Umbilical cord (tissue), 2 donors: ENCODE data around the gene SNORC. TPM values are rescaled to one million over a fixed set of nuclear protein-coding genes. Genes with fewer than 3 reads are reported as not detected.

Experiments
- DNase-seq: peaks from one replicate; pipeline ENCODE4 v3.0.0-alpha.2; 2015; ENCODE audit warnings: low spot score
- total RNA-seq: library from RNA; depleted of rRNA; stranded (reverse); fragments of >200 nt; gene quantifications from one replicate; pipeline ENCODE4 v1.2.3, GENCODE V29; 2014; ENCODE audit warnings: low replicate concordance; ENCODE audit not compliant: insufficient read depth

SNORC gene
- total RNA-seq, 1 donor from 2014 or later: 0.24 TPM

DNA sequence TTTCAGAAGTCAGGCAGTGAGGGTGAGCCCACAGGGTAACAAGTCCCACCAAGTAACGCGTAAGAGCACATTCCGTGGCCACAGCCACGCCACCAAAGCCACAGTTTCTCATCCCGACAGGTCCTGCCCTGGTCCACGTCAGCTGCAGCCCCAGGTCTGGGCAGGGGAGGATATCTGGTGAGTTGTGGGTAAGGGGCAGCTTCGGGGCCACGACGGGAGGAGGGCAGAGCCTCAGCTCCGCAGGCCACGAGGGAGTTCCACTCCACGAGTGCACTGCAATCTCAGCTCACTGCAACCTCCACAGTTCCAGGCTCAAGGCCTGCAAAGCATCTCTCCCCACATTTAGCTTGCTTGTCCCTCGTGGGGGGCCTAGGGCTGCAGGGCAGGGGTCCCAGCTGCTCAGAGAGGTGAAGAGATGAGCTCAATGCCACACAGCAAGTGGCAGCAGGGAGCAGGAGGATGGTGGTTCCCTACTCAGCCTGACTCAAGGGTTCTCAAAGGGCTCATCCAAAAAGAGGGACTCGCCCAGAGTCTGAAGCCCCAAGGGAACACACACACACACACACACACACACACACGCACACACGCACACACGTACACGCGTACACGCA, 12.5 kb downstream of the SNORC start:
- no peak for DNase-seq

DNA sequence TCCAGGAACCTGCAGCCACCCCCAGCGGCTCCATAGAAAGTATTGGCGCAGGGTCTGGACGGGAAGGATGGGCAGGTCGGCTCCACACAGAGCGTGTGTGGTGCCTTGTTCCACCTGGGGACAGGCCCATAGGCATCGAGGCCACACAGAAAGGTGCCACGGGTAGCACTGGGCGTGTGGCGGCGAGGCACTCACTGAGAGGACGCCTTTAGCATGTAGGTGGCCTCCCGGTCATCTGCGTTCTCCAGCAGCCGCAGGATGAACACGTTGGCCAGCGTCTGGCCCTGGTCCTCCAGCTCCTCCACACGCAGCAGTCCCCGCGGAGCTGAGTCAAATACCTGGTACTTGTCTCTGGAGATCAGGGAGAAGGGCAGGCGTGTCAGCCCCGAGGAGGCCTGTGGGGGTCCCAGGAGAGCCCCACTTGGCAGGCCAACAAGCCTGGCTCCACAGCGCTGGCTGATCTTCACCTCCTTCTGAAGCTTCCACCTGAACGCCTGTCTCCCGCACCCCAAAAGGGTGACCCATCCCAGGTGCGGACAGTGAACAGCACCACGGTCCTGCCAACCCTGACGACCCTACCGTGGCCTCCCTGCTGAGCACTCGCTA, 13.2 kb downstream of the SNORC start:
- no peak for DNase-seq

DNA sequence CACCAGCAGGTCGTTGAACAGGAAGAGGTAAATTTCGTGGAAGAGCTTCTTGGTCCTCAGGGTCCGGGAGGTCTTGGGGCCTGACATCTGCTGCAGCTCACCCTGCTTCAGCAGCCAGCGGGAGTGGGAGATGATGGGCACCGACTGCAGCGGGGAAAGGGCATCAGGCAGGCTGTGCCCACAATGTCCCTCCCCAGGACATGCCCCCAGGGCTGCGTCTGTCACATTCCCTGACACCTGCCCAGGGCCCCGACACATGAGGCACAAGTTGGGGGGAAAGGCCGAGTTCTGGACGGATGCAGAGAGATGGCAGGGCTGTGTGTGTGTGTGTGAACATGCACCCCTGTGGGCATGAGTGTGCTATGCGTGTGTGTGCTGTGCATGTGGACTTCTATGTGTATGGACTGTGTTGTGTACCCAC, 13.9 kb downstream of the SNORC start:
- no peak for DNase-seq

DNA sequence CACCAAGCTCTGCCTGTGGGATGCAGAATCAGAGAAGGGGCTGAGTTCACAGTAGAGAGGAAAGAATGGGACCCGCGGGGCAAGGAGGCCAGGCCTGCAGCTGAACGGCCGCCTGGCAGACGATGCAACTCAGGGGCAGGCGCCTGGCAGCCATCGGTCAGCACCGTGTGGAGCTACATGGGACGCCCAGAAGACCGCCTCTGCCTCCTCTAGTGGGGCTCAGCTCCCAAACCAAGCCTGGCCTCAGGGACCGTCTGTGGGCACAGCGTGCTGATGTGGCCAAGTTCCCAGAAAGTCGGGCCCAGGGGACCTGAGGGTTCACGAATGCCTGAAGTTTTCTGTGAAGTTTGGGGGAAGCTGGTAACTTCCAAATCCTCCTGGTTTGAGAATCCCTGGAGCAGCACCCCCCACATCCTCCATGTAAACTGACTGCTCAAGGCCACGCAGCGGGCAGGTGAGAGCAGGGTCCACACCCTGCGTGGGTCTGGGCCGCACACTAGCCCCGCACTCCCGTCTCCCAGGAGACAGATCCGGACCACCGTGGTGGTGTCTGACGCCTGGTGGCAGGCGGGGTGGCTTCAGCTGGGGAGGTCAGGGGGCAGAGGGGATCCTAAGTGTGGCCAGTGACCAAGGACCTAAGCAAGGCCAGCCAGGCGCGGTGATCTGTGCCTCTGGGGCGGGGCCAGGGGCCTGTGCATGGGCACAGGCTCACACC, 14.6 kb downstream of the SNORC start:
- no peak for DNase-seq

DNA sequence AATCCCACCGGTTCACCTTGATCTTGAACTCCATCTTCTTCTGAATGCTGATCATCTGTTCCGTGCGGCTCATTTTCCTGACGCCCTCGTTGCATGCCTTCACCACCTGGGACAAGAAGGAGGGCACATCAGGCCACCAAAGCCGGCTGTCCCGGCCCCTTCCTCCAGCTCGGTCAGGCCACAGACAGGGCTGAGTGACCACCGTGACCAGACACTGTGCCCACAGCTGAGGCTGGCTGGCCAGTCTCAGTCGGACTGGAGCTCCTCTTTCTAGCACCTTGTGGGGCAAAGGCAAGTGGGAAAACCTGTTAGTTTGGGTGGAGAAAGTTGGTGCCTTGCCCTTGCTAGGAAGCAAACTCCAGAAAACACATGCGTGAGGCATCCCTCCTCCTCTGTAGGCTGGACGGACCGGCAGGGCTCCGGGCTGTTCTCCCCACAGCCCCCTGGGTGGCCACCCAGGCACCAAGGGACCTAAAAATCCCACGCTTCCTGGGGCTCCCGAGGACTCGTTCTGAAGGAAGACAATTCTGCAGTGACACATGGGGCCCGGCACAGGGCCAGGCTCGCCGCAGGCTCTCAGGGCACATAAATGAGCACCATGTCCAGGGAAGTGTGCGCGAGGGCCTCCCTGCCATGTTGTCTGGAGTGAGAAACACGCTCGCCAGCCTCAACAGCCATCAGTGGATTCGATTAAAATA, 15.3 kb downstream of the SNORC start:
- DNase-seq: no peak

DNA sequence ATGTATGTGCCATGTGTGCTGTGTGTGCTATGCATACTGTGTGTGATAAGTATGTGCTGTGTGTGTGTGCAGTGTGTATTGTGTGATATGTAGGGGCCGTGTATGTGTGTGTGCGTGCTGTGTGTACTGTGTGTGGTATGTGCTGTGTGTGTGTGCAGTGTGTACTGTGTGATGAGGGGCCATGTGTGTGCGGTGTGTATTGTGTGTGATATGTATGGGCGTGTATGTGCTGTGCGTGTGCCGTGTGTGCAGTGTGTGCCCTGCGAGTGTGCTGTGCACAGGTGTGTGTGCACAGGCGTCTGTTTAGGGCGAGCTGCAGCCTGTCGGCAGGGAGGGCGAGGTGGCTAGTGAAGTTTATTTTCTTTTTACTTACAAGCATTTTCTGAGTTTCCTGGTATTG, 16.1 kb downstream of the SNORC start:
- no peak for DNase-seq

DNA sequence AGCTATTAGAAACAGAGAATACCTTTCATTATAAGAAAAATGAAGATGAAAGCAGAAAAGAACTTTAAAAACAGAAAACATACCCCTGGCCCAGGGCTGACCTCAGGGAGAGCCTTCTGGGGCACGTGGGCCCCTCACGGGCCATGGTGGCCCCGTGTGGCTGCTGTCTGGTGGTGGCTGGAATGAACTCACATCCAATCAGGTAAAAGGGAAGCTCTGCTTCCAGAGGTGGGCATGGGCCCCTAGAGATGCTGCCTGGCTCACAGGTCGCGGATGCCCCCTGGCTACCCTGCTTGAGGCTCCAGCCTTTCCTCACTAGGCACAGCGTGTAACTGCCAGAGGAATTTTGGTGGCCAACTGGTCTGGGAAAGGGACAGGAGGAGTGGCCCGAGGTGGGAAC, 16.6 kb downstream of the SNORC start:
- DNase-seq: no peak

DNA sequence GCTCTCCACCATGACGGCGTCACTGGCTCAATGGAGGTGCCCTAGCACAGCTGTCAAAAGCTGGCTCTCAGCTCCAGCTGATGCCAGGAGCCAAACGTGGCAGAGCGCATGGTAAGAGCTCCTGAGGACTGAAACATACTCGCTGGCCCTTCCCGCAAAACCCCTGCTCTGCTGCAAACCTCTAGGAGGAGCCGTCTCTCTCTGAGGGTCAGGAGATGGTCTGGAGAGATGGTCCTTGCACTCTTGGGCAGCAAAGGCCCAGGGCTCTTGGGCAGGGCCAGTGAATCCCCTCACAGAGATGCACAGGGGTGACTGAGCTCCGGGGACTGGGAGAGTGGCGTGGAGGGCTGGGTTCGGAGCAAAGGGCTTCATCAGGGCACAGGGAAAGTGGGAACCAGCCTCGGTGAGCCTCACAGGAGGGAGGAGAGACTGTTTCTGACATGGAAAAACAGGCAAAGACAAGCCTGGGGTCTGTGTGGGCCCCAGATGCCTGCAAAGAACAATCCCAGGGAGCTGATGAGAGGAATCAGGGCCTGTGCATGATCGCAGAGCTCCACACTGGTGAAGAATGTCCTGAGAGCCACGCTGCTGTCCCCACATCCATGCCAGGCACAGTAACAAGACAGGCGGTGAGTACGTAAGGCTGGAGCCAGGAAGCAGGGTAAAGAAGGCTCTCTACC, 17.2 kb downstream of the SNORC start:
- no peak for DNase-seq

DNA sequence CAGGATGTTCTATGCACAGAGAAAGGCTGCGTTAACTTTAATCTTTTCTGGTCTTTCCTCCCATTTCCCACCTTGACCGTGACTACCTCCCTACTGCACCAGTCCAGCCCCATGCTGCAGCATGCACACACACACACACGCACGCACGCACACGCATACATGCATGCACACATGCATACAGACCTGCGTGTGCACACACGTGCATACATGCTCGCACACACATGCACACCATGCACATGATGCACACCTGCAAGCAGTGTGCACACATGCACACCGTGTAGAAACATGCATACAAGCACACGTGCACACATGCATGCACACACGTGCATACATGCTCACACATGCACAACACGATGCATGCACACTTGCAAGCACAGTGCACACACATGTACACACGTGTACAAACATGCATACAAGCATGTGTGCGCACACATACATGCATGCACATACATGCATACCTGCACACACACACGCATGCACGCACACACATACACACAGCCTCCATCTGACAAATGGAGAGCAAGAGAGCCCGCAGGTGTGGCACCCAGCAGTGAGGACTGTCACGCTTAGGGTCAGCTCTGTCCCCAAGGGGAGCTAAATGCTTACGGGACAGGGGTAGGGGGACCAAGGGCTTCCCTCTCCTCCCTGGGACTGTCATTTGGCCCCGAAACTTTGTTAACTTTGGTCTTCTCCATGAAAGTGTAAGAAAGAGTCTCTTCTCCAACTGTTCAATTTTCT, 18.2 kb downstream of the SNORC start:
- DNase-seq: no peak

DNA sequence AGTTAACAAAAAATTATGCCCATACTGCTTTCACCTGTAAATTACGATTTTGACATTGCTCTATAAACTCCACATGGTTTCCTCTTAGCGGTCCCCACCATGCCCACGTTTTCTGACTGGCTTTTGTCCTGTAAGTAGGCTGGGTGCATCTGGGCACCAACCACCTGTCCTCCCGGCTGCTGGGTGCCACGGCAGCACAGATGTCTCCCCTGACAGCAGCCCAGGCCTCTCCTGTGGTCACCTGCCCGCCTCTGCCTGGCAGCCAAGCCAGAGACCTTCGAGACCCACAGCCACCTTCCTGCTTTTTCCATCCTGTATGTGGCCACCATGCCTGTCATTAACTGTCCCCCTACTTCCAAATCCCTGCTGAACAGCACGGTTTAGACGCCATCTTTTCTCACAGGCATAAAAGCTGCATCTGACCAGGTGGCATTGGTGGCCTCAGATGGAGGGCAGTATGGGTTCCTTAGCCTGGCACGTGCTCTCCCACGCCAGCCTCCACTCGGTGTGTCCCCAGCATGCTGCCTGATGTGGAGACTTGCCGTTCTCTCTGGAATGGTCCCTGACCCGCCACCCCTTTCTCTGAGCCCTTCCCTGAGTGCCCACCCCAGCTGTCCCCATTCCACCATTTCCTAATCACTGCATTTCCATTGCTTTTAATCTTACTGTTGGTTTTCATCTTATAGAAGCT, 18.9 kb downstream of the SNORC start:
- DNase-seq: no peak

DNA sequence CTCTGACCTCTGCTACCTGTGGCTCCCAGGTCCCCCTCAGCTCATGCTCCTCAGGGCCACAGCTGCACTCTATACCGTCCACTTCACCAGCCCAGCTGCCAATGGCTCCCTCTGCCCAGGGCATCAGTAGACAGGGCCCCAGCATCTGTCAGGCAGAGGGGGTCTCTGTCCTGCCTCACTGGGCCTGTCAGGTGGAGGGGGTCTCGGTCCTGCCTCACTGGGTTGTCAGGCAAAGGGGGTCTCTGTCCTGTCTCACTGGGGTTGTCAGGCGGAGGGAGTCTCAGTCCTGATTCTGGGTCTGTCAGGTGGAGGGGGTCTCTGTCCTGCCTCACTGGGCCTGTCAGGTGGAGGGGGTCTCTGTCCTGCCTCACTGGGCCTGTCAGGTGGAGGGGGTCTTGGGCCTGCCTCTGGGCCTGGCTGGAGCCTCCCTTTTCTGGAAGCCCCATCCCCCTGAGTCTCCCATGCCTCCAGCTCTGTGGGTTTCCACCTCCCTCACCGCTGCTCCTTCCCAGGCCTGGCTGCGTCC, 19.9 kb downstream of the SNORC start:
- no peak for DNase-seq

DNA sequence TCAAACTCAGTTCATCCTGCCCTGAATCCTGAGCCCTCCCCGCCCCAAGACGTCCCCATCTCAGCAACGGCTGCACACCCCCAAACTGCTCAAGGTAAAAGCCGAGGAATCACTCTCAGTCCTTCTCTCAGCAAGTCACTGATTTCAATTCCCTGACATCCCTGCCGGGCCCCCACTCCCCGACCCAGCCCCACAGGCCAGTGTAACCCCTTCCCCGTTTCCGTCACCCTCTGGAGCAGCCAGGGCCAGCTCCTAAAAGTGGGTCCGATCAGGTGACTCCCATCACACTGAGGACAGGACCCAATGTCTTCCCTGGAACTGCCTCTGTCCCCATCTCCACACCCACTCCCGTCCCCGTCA, 20.5 kb downstream of the SNORC start:
- DNase-seq: no peak

DNA sequence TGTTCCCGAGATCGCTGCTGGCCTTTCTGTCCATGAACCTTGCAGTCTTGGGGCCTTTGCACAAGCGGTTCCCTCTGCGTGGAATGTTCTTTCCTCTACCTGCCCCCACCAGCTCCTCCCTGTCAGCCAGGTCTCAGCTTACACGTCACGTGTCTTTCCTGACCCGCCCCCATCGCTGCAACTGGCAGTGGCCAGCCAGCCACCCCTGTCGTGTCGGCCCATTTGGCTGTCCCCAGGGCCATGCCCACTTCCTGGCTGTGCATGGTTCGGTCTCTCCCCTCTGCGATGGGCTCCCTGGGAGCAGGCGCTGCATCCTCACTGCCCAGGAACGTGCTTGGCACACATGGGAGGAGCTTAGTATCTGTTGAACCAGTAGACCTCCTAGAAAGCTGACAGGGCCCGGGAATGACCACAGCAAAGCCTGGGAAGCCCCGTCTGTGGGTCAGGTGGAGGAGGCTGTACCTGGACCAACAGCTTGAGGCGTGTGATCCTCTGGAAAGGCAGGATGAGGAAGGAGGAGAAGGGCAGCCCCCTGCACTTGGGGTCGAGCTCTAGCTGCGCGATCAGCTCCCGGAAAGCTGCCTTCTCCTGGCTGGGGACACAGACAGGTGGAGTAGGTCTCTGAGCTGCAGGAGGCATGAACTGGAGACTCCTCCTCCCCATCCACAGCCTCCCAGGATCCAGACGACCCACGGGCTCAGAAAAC, 21.0 kb downstream of the SNORC start:
- DNase-seq: no peak

DNA sequence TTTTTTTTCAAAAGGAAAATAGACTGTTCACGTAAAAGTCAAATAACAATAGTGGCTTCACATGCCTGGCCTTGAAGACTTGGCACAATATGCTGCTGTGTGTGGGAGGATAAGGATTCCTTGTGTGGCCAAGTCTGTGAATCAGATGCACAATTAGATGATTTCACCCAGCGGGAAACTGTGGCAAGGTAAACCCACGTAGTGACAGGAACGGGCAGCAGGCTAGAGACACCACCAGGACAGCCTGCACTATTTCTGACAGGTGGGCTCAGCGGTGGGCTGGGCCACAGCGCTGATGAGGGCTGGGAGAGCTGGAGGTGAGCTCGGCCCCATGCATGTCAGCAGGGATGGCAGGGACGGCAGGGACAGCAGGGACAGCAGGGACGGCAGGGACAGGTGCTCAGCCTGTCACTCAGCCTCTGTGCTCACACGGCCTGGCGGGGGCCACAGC, 21.6 kb downstream of the SNORC start:
- DNase-seq: no peak

DNA sequence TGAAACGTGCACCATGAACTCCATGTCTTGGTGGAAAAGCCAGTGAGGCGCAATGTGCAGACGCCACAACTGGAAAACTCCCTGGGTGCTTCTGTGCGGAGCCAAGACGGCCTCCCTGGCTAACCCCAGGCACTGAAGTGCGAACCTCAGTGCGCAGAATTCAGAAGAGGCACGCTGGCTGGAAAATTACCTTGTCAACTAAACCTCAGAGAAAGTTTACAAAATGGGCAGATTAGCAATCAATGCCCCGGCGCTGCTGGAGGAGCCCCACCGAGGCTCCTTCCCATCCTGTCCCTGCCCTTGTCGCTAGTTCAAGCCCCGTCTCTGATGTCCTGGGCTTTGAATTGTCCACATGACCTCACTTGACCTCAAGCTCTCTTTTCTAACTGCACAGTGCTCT, 22.2 kb downstream of the SNORC start:
- no peak for DNase-seq

DNA sequence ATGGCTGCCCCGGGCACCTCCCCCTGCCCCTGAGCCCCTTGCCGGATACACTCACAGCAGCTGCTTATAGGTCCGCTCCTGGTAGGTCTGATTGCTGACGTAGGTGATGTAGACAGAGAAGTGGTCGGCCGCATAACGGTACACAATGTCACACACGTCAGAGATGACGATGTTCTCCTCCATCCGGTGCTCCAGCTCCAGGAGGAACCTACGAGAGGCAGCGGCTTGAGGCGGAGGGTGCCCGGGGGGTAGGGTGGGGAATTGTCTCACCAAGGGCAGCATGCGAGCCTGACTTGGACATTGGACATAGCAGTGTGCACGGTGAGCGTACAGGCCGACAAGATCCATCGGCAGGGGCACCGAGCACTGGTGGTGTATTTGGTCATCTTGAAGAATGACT, 22.8 kb downstream of the SNORC start:
- DNase-seq: no peak

DNA sequence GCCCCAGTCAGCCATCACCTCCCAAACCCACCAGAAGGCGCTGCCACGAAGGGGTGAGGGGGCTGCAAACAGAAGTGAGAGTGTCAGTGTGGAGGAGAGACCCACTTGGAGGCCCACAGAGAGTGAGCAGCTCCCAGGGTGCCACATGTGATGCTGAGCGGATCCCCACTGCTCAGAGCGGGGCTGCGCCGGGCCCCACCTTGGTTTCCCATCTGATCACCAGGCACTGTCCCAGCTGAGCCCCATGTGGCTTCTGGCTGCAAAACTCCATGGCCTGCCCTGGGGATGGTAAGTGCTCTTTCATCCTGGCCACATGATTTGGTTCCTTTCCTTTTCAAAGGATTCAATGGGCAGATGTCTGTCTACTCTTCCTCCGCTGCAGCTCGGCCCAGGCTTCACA, 23.8 kb downstream of the SNORC start:
- no peak for DNase-seq

DNA sequence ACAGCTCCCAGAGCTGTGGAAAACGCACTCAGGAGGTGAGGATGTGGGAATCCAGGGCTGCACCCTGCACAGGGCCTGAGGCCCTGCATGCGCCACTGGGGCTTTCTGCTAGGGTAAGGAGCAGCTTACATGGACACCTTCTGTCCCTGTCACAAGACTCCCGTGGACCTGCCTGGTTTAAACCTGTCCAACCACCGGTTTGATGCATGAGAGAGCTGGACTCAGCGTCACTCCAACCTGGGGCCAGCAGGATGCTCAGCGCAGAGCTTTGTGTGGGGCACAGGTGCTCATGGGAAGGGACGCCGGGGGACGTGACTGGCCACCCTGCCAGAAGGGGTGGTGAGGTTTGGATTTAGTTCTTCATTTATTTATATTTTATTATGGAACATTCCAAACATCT, 24.2 kb downstream of the SNORC start:
- no peak for DNase-seq

DNA sequence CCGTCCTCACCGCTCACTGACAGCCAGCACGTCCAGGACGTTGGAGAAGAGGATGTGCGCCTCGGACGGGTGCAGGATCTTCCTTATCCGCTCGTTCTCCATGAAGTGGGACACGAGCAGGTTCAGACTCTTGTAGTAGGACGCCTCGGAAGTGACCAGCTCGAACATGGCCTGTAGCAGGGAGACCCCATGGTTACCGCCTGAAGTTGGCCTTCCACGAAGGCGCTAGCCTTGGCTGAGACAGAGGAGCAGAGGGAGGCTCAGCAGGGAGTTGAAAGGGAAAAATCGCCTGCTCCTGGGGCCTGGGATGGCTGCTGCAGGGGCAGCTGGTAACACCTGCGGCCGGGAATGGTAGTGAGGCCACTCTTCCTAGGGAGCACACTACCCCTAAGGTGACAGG, 24.7 kb downstream of the SNORC start:
- no peak for DNase-seq

DNA sequence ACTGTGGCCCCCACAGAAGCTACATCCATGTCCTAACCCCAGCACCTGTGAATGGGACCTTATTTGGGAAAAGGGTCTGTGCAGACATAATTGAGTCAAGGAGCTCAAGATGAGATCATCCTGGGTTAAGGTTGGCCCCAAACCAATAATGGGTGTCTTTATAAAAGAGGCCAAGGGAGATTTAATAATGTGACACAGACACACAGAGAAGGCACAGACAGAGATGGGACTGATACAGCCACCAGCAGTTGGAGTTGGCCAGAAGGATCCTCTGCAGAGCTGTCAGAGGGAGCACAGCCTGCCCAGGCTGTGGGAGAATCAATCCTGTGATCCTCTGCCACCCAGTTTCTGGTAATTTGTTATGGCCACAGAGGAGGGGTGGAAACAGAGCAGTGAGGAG, 26.0 kb downstream of the SNORC start:
- DNase-seq: no peak
